ENCODE results near the gene SUMO3. TPM values are rescaled to one million over a fixed set of nuclear protein-coding genes. Genes with fewer than 3 reads are reported as not detected.

Gene SUMO3
- total and polyA plus RNA-seq, 4 experiments from 2014 or later = 36.3 to 99.7 (median 56.1) TPM

GRCh38 chr21:44802396-44803153 is 15.3 kb downstream of the SUMO3 start:
- no peaks in the 10 kb centered on the region for H3K27me3 Mint-ChIP-seq
- peak overlapping the region; percentile 57 for H3K27ac ChIP-seq (ENCODE audit: low read depth, low read length)
- peaks cover 30% of the 10 kb centered on the region for H3K4me1 ChIP-seq (ENCODE audit: insufficient read depth, low read length)
- peaks cover 17% of the 10 kb centered on the region for H3K36me3 ChIP-seq (ENCODE audit: insufficient read depth, low read length)
- intact Hi-C loops (cut with micrococcal nuclease) = loop anchor here (10.0 kb wide), 1 partner anchor 272 kb away; the partner anchor contains the start of gene ADARB1
- H3K9me3 ChIP-seq (ENCODE audit: control insufficient read depth in 1 of 2, low read length in 2 of 2) = no peaks in the 10 kb centered on the region
- H3K27me3 ChIP-seq (ENCODE audit: insufficient read depth, low read length) = no peaks in the 10 kb centered on the region
- H3K36me3 Mint-ChIP-seq = peaks cover 22 to 49% of the 10 kb centered on the region in 2 donors
- H3K4me3 Mint-ChIP-seq = peak overlapping the region; percentile 86 to 91 (median 90)
- ChIA-PET CTCF (ENCODE audit: partially characterized antibody) (interaction anchor here (1.1 to 5.6 kb wide), 13 partner anchors 9 to 322 kb away, joined by 3 to 82 read pairs (median 12); partner anchors contain the start of gene PTTG1IP), POLR2A (ENCODE audit: partially characterized antibody) (interaction anchor here (1.2 to 5.6 kb wide), 17 partner anchors 9 to 502 kb away, joined by 3 to 82 read pairs (median 7); partner anchors contain the start of genes ITGB2, PTTG1IP, SLX9 and SUMO3)
- H3K9me3 Mint-ChIP-seq = peaks cover 0 to 2% (median 0%) of the 10 kb centered on the region in 8 donors
- no peak for DNase-seq
- peak overlapping the region; percentile 48 to 84 for H3K4me3 ChIP-seq (ENCODE audit: low read length in 2 of 2)
- peak overlapping the region; percentile 53 to 91 (median 86) for H3K27ac Mint-ChIP-seq
- peaks cover 29 to 47% (median 38%) of the 10 kb centered on the region in 4 donors for H3K4me1 Mint-ChIP-seq

DNA sequence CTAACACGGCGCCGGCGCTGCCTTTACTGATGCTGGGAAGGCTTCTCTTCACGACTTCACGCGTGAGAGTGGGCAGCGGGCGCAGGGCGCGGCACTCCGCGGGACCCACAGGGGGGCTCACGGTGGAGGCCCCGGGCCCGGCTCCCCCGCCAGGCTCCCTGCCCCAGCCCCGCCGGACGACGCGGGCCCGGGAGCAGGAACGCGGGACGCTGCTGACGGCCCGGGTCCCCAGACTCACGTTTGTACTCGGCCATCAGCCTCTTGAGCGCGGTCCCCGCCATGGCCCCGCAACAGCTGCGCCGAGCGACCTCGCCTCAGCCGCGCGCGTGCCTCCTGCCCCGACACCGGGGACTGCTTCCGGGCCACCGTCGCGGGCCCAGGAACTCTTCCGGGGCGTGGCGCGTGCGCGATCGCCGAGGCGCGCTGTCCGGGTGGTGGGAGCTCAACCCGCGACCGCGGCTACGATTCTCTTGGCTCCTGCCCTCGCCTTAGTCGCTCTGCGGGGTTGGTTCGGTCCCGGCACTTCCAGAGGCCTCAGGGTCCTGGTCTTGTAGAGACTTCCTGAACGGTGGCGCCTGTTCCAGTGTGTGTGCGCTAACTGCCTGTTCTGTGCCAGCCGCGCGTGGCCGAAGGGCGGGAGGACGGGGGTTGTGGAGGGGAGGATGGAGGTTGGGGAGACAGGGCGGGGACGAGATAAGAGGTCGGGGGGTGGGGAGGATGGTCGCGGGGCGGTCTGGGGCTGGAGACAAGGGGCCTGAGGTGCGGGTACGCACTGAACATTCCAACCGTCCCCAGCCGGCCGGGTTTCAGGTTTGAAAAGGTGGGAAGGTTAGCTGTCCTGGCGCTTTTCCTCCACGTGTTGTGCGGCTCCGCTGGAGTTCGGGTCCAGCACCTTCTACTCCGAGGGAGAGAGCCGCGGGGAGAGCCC is 16.1 kb downstream of the SUMO3 start, which contains the start of gene UBE2G2:
TSS of gene UBE2G2 (minus strand) at position 353 of the 928 bp plus-strand sequence. CDS start at position 281, 72 bp downstream.
- H3K4me1 Mint-ChIP-seq = peaks cover 31 to 49% (median 42%) of the 10 kb centered on the region in 4 donors
- no peaks in the 10 kb centered on the region for H3K9me3 ChIP-seq (ENCODE audit: control insufficient read depth in 1 of 2, low read length in 2 of 2)
- intact Hi-C loops (cut with micrococcal nuclease) = loop anchor here (1.0 to 10.0 kb wide), 7 partner anchors 16 to 327 kb away; partner anchors contain the start of gene ADARB1
- H3K27ac Mint-ChIP-seq = peak within 1 kb of the TSS; percentile 88 to 99 (median 98)
- DNase-seq = peak; percentile 81 to 91 (median 88)
- H3K27me3 ChIP-seq (ENCODE audit: insufficient read depth, low read length) = no peaks in the 10 kb centered on the region
- H3K4me1 ChIP-seq (ENCODE audit: insufficient read depth, low read length) = peaks cover 30% of the 10 kb centered on the region
- CTCF ChIA-PET (ENCODE audit: partially characterized antibody) = interaction anchor here (1.1 to 5.6 kb wide), 26 partner anchors 8 to 327 kb away, joined by 3 to 82 read pairs (median 6); partner anchors contain the start of genes ITGB2, KRTAP12-3 and PTTG1IP
- H3K36me3 ChIP-seq (ENCODE audit: insufficient read depth, low read length) = peaks cover 14% of the 10 kb centered on the region
- peak within 1 kb of the TSS; percentile 57 for H3K27ac ChIP-seq (ENCODE audit: low read depth, low read length)
- H3K4me3 Mint-ChIP-seq = peak within 1 kb of the TSS; percentile 95 to 100 (median 98)
- POLR2A ChIA-PET (ENCODE audit: partially characterized antibody) = interaction anchor here (0.7 to 5.6 kb wide), 23 partner anchors 8 to 501 kb away, joined by 3 to 82 read pairs (median 5); partner anchors contain the start of genes CFAP410, ITGB2, PTTG1IP and SLX9
- H3K4me3 ChIP-seq (ENCODE audit: low read length in 2 of 2) = peak within 1 kb of the TSS; percentile 48 to 84
- H3K27me3 Mint-ChIP-seq = no peaks in the 10 kb centered on the region
- H3K9me3 Mint-ChIP-seq = peaks cover 0 to 2% (median 0%) of the 10 kb centered on the region in 8 donors
- H3K36me3 Mint-ChIP-seq = peaks cover 18 to 48% of the 10 kb centered on the region in 2 donors

DNA sequence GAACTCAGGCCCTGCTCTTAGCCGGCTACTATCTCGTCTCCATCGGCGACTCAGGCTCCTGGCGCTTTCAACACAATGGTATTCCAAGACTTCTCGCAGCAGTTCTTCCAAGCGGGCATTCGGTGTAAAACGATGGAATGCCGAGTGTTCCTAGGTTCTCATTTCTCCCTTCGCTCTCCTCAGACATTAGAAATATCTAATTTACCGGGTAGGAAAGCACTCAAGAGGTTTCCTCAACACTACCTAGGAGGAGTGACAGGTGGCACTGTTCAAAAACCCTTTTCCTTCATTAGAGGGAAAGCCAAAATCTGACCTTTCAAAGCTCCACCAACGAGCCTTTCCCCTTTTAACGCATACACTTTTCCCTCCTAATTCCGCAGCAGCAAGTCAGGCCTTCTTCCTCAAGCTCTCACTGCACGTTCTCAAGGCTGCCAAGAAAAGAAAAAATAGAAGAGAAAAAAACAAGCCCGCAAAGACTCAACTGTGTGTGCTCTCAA is 16.8 kb downstream of the SUMO3 start:
- peaks cover 35 to 57% (median 47%) of the 10 kb centered on the region in 4 donors for H3K4me1 Mint-ChIP-seq
- peaks cover 12% of the 10 kb centered on the region for H3K36me3 ChIP-seq (ENCODE audit: insufficient read depth, low read length)
- H3K9me3 ChIP-seq (ENCODE audit: control insufficient read depth in 1 of 2, low read length in 2 of 2) = no peaks in the 10 kb centered on the region
- H3K36me3 Mint-ChIP-seq = peaks cover 16 to 49% of the 10 kb centered on the region in 2 donors
- H3K4me3 Mint-ChIP-seq = peak overlapping the region; percentile 95 to 100 (median 98)
- peaks cover 30% of the 10 kb centered on the region for H3K4me1 ChIP-seq (ENCODE audit: insufficient read depth, low read length)
- H3K4me3 ChIP-seq (ENCODE audit: low read length in 2 of 2) = peak overlapping the region; percentile 48 to 84
- peak; percentile 45 to 53 (median 49) for DNase-seq
- H3K27me3 Mint-ChIP-seq = no peaks in the 10 kb centered on the region
- ChIA-PET CTCF (ENCODE audit: partially characterized antibody) (interaction anchor here (1.0 to 5.6 kb wide), 31 partner anchors 8 to 327 kb away, joined by 3 to 82 read pairs (median 5); partner anchors contain the start of genes ITGB2, KRTAP12-3, PTTG1IP and SUMO3), POLR2A (ENCODE audit: partially characterized antibody) (interaction anchor here (0.7 to 5.6 kb wide), 22 partner anchors 8 to 500 kb away, joined by 3 to 82 read pairs (median 6); partner anchors contain the start of genes CFAP410, PTTG1IP, SLX9 and SUMO3)
- peaks cover 0 to 2% (median 0%) of the 10 kb centered on the region in 8 donors for H3K9me3 Mint-ChIP-seq
- H3K27me3 ChIP-seq (ENCODE audit: insufficient read depth, low read length) = no peaks in the 10 kb centered on the region
- intact Hi-C loops (cut with micrococcal nuclease) = loop anchor here (1.0 to 10.0 kb wide), 8 partner anchors 16 to 327 kb away; partner anchors contain the start of gene ADARB1
- peak overlapping the region; percentile 88 to 99 (median 98) for H3K27ac Mint-ChIP-seq
- H3K27ac ChIP-seq (ENCODE audit: low read depth, low read length) = peak overlapping the region; percentile 57

GRCh38 chr21:44800103-44800502 is 17.8 kb downstream of the SUMO3 start:
- no peaks in the 10 kb centered on the region for H3K9me3 ChIP-seq (ENCODE audit: control insufficient read depth in 1 of 2, low read length in 2 of 2)
- intact Hi-C loops (cut with micrococcal nuclease) = loop anchor here (1.0 to 10.0 kb wide), 2 partner anchors 111 to 275 kb away; partner anchors contain the start of gene ADARB1
- H3K4me3 Mint-ChIP-seq = peak overlapping the region; percentile 95 to 100 (median 98)
- H3K4me3 ChIP-seq (ENCODE audit: low read length in 2 of 2) = no peak overlapping the region
- H3K36me3 Mint-ChIP-seq = peaks cover 10 to 45% of the 10 kb centered on the region in 2 donors
- peaks cover 0 to 2% (median 0%) of the 10 kb centered on the region in 8 donors for H3K9me3 Mint-ChIP-seq
- H3K27ac ChIP-seq (ENCODE audit: low read depth, low read length) = no peak overlapping the region
- CTCF ChIA-PET (ENCODE audit: partially characterized antibody) = interaction anchor here (1.0 to 5.6 kb wide), 22 partner anchors 8 to 328 kb away, joined by 3 to 82 read pairs (median 8); partner anchors contain the start of genes PTTG1IP and SUMO3
- POLR2A ChIA-PET (ENCODE audit: partially characterized antibody) = interaction anchor here (0.9 to 5.6 kb wide), 7 partner anchors 18 to 131 kb away, joined by 3 to 82 read pairs (median 14); partner anchors contain the start of genes PTTG1IP and SUMO3
- no peaks in the 10 kb centered on the region for H3K27me3 Mint-ChIP-seq
- DNase-seq = no peak
- peaks cover 12% of the 10 kb centered on the region for H3K36me3 ChIP-seq (ENCODE audit: insufficient read depth, low read length)
- H3K27me3 ChIP-seq (ENCODE audit: insufficient read depth, low read length) = no peaks in the 10 kb centered on the region
- peaks cover 35 to 65% (median 47%) of the 10 kb centered on the region in 4 donors for H3K4me1 Mint-ChIP-seq
- peaks cover 30% of the 10 kb centered on the region for H3K4me1 ChIP-seq (ENCODE audit: insufficient read depth, low read length)
- peak overlapping the region in 6 of 7 donors; percentile 6 to 99 (median 78) for H3K27ac Mint-ChIP-seq

DNA sequence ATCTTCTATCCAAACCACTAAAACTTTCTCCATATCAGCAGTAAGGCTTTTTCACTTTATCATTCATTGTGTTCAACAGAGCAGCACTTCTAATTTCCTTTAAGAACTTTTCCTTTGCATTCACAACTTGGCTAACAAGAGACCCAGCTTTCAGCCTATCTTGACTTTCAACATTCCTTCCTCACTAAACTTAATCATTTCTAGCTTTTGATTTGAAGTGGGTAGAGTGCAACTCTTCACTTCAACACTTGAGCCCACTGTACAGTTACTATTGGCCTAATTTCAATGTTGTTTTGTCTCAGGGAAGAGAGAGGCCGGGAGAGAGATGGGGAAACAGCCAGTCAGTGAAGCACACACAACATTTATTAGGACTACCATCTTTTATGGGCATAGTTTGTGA is 18.2 kb downstream of the SUMO3 start:
- H3K9me3 ChIP-seq (ENCODE audit: control insufficient read depth in 1 of 2, low read length in 2 of 2) = no peaks in the 10 kb centered on the region
- no peaks in the 10 kb centered on the region for H3K27me3 ChIP-seq (ENCODE audit: insufficient read depth, low read length)
- Mint-ChIP-seq H3K27me3 (no peaks in the 10 kb centered on the region), H3K4me3 (peak overlapping the region; percentile 3 to 99 (median 74)), H3K4me1 (peaks cover 35 to 65% (median 46%) of the 10 kb centered on the region in 4 donors), H3K27ac (peak overlapping the region in 5 of 7 donors; percentile 6 to 88 (median 52)), H3K9me3 (peaks cover 0 to 2% (median 0%) of the 10 kb centered on the region in 8 donors), H3K36me3 (peaks cover 10 to 42% of the 10 kb centered on the region in 2 donors)
- no peak overlapping the region for H3K27ac ChIP-seq (ENCODE audit: low read depth, low read length)
- no peak overlapping the region for H3K4me3 ChIP-seq (ENCODE audit: low read length in 2 of 2)
- intact Hi-C loops (cut with micrococcal nuclease) = loop anchor here (1.0 to 10.0 kb wide), 2 partner anchors 112 to 275 kb away; partner anchors contain the start of gene ADARB1
- ChIA-PET POLR2A (ENCODE audit: partially characterized antibody) (interaction anchor here (0.9 to 5.6 kb wide), 4 partner anchors 74 to 132 kb away, joined by 3 to 82 read pairs (median 41); partner anchors contain the start of gene PTTG1IP), CTCF (ENCODE audit: partially characterized antibody) (interaction anchor here (0.9 to 5.6 kb wide), 13 partner anchors 14 to 328 kb away, joined by 3 to 82 read pairs (median 12); partner anchors contain the start of gene PTTG1IP)
- H3K36me3 ChIP-seq (ENCODE audit: insufficient read depth, low read length) = peaks cover 12% of the 10 kb centered on the region
- no peak for DNase-seq
- peaks cover 30% of the 10 kb centered on the region for H3K4me1 ChIP-seq (ENCODE audit: insufficient read depth, low read length)
